GM21515 (cell line): ENCODE results near the gene KCNH3.

Source experiments
- ATAC-seq: cut with Tn5 transposase; IDR thresholded peaks from one replicate; pipeline ENCODE4 v1.9.1; 2021; ENCODE audit not compliant: unreplicated experiment

Gene KCNH3

GRCh38 chr12:49543221-49543913, 4.5 kb downstream of the KCNH3 start:
- ATAC-seq: no peak

DNA sequence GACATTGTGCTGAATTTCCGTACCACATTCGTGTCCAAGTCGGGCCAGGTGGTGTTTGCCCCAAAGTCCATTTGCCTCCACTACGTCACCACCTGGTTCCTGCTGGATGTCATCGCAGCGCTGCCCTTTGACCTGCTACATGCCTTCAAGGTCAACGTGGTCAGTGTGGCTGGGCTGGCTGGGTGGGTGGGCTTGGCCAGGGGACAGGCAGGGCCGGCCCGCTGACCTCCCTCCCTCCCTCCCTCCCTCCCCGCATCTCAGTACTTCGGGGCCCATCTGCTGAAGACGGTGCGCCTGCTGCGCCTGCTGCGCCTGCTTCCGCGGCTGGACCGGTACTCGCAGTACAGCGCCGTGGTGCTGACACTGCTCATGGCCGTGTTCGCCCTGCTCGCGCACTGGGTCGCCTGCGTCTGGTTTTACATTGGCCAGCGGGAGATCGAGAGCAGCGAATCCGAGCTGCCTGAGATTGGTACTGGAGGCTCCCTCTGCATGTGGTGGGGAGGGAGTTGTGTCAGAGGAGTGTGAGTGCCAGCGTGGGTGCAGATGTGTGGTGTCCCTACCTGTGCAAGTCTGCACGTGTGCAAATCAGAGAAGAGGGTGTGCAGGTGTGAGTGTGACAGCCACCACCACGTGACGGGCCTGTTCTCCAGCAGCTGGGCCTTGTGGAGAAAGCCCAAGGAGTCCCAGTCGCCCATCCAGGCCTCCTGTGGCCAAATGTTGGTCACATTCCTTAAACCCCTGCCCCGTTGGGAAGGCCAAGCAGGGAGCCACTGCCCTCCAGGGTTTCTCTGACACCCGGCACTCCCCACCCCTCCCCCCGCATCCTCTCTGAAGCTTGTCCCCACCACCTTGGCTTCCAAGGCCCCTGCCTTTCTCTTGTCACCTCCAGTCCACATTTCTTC, 5.3 kb downstream of the KCNH3 start:
- ATAC-seq: no peak

GRCh38 chr12:49545815-49546214, 7.0 kb downstream of the KCNH3 start:
- no peak for ATAC-seq

- ATAC-seq: no peak
These were observed 7.7 kb downstream of the KCNH3 start for GRCh38 chr12:49546481-49546880.

DNA sequence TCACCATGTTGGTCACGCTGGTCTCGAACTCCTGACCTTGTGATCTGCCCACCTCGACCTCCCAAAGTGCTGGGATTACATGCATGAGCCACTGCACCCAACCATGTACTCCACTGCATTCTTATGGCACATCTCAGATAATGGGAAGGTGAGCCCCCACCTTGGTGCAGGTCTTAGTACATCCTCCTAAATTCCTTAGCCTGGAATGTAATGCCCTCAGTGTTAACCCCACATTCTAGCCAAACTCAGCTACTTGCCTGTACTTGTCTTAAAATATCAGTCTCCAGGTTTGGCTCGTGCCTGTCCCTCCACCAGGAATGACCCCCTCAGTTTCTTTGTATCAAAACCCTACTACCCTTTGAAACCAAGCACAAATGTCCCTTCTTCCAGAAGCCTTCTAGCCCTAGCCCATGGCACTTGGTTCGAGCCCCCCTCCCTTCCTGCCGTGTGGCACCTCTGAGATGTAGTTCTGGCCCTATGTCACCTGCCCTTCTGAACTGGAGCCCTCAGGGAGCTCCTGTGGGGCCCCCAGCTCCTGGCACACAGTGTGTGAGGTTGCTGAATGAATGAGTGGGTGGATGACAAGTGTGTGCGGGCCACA, 8.4 kb downstream of the KCNH3 start:
- no peak for ATAC-seq

- ATAC-seq: no peak
These were observed 9.6 kb downstream of the KCNH3 start for GRCh38 chr12:49548481-49548821.

DNA sequence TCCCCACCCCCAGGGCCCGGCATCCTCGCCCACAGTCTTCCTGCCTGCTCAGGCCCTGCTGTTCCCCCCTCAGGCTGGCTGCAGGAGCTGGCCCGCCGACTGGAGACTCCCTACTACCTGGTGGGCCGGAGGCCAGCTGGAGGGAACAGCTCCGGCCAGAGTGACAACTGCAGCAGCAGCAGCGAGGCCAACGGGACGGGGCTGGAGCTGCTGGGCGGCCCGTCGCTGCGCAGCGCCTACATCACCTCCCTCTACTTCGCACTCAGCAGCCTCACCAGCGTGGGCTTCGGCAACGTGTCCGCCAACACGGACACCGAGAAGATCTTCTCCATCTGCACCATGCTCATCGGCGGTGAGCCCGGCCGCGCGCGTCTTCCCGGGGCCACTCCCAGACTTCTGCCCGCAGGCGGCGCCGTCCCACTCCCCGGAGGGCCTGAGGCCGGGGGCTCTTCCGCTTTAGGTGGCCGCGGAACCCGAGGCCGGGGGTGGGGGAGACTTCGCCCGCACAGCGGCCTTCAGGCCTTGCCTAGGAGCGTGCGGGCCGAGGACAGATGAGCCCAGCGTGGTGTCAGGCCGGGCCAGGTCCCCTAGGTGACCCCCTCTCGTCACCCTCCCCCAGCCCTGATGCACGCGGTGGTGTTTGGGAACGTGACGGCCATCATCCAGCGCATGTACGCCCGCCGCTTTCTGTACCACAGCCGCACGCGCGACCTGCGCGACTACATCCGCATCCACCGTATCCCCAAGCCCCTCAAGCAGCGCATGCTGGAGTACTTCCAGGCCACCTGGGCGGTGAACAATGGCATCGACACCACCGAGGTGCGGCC, 10.2 kb downstream of the KCNH3 start:
- ATAC-seq: no peak

DNA sequence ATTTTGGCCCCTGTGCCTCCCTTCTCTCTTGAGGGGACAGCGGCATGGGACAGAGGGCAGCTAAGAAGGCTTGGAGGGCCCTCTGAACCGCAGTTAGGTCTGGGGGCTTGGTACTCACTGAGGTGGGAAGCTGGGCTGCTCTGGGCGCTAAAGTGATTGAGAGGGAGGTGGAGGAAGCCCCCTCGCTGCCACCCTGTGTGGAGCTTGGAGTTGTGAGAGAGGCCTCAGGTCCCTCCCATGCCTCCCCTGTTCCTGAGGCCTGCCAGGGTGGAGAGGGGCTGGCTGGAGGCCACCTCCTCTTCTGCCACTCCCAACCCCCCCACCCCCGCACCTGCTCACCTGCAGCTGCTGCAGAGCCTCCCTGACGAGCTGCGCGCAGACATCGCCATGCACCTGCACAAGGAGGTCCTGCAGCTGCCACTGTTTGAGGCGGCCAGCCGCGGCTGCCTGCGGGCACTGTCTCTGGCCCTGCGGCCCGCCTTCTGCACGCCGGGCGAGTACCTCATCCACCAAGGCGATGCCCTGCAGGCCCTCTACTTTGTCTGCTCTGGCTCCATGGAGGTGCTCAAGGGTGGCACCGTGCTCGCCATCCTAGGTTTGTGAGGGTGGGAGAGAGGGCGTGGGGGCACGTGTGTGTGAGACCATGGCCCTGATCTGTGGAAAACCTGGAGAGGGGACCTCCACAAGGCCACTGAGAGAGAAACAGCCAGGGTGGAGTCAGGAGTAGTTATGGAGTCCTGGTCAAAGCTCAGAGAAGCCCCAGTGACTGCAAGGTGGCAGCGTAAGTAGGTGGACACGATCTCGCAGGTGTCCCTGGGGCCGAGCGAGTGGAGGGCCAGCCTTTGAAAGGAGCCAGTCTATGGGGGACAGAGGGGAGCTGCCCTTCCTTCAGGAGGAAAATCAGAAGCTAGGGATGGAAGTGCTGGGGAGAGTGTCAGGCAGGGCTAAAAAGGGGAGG, 11.2 kb downstream of the KCNH3 start:
- ATAC-seq: no peak

DNA sequence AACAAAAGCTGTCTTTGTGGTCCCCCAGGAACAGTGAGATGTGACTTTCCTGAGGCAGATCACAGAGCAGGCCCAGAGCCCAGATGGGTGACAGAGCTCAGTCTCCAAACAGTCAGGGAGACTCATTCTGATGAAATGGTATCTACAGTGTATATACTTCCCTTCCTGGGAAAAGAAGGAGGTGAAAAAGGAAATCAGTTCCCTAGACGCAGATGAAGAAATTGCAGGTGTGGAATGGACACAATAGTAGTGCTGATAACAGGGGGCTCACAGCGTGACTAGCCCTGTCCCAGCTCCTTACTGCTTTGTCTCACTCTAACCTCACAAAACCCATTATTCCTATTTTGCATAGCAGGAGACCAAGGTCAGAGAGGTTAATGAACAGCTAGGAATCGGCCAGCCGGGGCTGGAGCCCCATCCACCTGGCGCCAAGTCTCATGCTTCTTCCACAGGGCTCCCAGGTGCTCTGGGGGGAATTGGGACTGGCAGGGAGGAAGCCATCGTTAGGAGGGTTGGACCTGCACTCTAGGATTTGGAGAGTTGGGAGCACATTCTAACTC, 11.9 kb downstream of the KCNH3 start:
- ATAC-seq: no peak

DNA sequence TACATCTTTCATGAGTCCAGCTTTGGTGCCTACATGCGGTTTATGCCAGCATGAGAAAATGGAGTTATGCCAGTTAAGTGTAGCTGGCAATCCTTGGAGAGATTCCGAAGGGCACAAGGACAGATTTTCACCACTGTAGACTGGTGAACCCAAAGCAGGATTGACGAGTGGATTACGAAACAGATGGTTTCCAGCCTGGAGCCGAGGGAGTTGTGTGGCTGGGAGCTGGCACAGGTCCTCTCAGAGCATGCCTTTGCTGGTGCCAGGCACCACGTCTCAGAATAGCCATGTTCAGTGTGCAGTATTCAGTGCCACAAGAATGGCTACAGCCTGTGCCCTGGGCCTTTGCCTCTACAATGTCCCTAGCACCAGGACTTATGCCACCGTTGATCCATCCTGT, 13.2 kb downstream of the KCNH3 start:
- no peak for ATAC-seq

GRCh38 chr12:49552425-49552824, 13.6 kb downstream of the KCNH3 start:
- ATAC-seq: no peak

- ATAC-seq: no peak
These were observed 14.1 kb downstream of the KCNH3 start for GRCh38 chr12:49552899-49553298.

DNA sequence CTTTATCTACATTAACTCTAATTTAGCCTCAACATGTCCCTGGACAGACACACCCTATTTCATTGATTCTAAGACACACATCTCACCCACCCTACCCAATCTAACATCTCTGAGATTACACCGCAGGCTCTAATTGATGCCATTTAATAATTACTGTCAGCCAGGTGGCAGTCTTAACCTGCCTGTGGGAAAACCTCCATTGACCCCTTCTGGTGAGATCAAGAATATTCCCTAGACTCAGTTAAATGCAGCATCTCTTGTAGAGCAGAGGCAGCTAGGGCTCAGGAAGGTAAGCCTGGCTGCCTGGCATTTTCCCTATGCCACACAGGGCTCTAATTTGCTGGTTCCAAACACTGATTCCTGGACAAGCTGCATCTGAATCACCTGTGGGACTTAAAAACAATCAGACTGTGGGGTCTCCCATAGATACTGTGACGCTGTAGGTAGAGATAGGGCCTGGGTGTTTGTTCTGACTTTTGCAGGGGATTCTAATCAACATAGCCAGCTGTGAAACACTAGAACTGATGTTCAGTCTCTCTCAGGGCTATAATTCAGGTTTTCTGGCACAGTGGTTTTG, 14.8 kb downstream of the KCNH3 start:
- no peak for ATAC-seq

- no peak for ATAC-seq
These were observed 15.4 kb downstream of the KCNH3 start for GRCh38 chr12:49554266-49554665.

DNA sequence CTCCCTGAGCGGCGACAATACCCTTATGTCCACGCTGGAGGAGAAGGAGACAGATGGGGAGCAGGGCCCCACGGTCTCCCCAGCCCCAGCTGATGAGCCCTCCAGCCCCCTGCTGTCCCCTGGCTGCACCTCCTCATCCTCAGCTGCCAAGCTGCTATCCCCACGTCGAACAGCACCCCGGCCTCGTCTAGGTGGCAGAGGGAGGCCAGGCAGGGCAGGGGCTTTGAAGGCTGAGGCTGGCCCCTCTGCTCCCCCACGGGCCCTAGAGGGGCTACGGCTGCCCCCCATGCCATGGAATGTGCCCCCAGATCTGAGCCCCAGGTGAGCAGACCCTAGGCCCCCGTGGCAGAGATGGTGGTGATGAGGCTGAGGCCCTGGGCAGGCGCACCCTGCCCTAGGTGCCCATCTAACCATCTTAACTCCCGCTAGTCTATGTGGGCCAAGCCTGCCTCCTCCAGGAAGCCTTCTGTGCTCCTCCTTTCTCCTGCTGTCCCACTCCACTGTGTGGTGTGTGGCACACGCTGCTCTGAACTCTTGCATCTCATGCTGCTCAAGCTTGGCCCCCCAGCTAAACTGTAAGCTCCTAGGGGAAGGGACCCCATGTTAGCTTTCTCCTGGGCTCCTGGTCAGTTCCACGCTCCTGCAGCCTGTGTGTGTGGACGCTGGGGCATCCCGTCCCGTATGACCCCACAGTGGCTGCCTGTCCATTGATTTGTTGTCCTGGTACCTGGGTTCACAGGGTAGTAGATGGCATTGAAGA, 17.0 kb downstream of the KCNH3 start:
- ATAC-seq: no peak

GRCh38 chr12:49556391-49557186, 17.8 kb downstream of the KCNH3 start:
- ATAC-seq: no peak

- ATAC-seq: no peak
These were observed 18.5 kb downstream of the KCNH3 start for GRCh38 chr12:49557187-49557916.
